GM12878 (cell line): Measurements from ENCODE around the gene ZPR1. TPM values are rescaled to one million over a fixed set of nuclear protein-coding genes. Genes with fewer than 3 reads are reported as not detected.

Experiments used
- BCLAF1 ChIP-seq: fragments of 450-650 bp; IDR thresholded peaks from 2 replicates; pipeline ENCODE4 v1.6.1; 2017; ENCODE audit warnings: antibody characterized with exemption, mild to moderate bottlenecking, moderate library complexity
- BRCA1 ChIP-seq: IDR thresholded peaks from 2 replicates; pipeline ENCODE4 v1.6.1; 2011; ENCODE audit warnings: low read depth, low read length, improper control_type of control experiment
- CBFB ChIP-seq: IDR thresholded peaks from 2 replicates; pipeline ENCODE4 v1.6.1; 2016; ENCODE audit warnings: antibody characterized with exemption, low read depth
- CBX3 ChIP-seq: fragments of 200-600 bp; sonication (generic); IDR thresholded peaks from 2 replicates; pipeline ENCODE4 v1.6.1; 2016; ENCODE audit warnings: low read depth, borderline replicate concordance
- CHD2 ChIP-seq: IDR thresholded peaks from 2 replicates; pipeline ENCODE4 v1.6.1; 2011; ENCODE audit warnings: low read depth, low read length, improper control_type of control experiment, borderline replicate concordance
- E4F1 ChIP-seq: fragments of 450-650 bp; IDR thresholded peaks from 2 replicates; pipeline ENCODE4 v1.6.1; 2018; ENCODE audit warnings: borderline replicate concordance, mild to moderate bottlenecking; ENCODE audit not compliant: partially characterized antibody
- NFYB ChIP-seq: IDR thresholded peaks from 2 replicates; pipeline ENCODE4 v1.6.1; 2011; ENCODE audit warnings: low read depth, mild to moderate bottlenecking, low read length, improper control_type of control experiment, moderate library complexity; ENCODE audit not compliant: insufficient read depth
- PML ChIP-seq: IDR thresholded peaks from 2 replicates; pipeline ENCODE4 v1.6.1; 2012; ENCODE audit warnings: low read length, inconsistent platforms
- POLR2A ChIP-seq: IDR thresholded peaks from 2 replicates; pipeline ENCODE4 v1.6.1; 2011; ENCODE audit warnings: low read depth, mild to moderate bottlenecking, low read length
- RAD51 ChIP-seq: fragments of 450-650 bp; IDR thresholded peaks from 2 replicates; pipeline ENCODE4 v1.6.1; 2016; ENCODE audit warnings: moderate library complexity, mild to moderate bottlenecking, inconsistent platforms
- SKIL ChIP-seq: fragments of 450-650 bp; IDR thresholded peaks from 2 replicates; pipeline ENCODE4 v1.6.1; 2017; ENCODE audit warnings: mild to moderate bottlenecking, low read depth, inconsistent platforms; ENCODE audit not compliant: poor library complexity, severe bottlenecking
- SMAD5 ChIP-seq: IDR thresholded peaks from 2 replicates; pipeline ENCODE4 v1.6.1; 2016; ENCODE audit warnings: antibody characterized with exemption, low read depth
- SMC3 ChIP-seq: IDR thresholded peaks from 2 replicates; pipeline ENCODE4 v1.6.1; 2011; ENCODE audit warnings: low read length, improper control_type of control experiment, borderline replicate concordance
- SUZ12 ChIP-seq: fragments of 200-600 bp; sonication (generic); IDR thresholded peaks from one replicate; pipeline ENCODE4 v1.6.1; 2018; ENCODE audit warnings: antibody characterized with exemption, mild to moderate bottlenecking; ENCODE audit not compliant: unreplicated experiment
- TAF1 ChIP-seq: IDR thresholded peaks from 2 replicates; pipeline ENCODE4 v1.6.1; 2011; ENCODE audit warnings: mild to moderate bottlenecking, low read depth, low read length, borderline replicate concordance
- USF1 ChIP-seq: IDR thresholded peaks from 2 replicates; pipeline ENCODE4 v1.6.1; 2011; ENCODE audit warnings: borderline replicate concordance, low read depth, mild to moderate bottlenecking, moderate library complexity, mixed read lengths, low read length; ENCODE audit not compliant: insufficient read depth; ENCODE audit errors: extremely low read length
- ZNF687 ChIP-seq: fragments of 450-650 bp; IDR thresholded peaks from 2 replicates; pipeline ENCODE4 v1.6.1; 2017; ENCODE audit warnings: mild to moderate bottlenecking, moderate library complexity
- polyA plus RNA-seq, 11 experiments: library from polyadenylated mRNA; depleted of rRNA in 4 of 11; unstranded in 6 of 11; stranded (reverse) in 5 of 11; fragments of >200 nt; fragmentation: Nextera tagmentation in 4 of 11; fragmentation: Illumina TruSeq in 1 of 11; extraction: Ambion mirVana in 4 of 11; extraction: Trizol in 1 of 11; gene quantifications; 1 replicate in 1 of 11; 2 replicates in 10 of 11; pipeline versions ENCODE4 v1.2.1 to v1.2.3, GENCODE V29; 2011 to 2016; ENCODE audit warnings: inconsistent platforms in 2 of 11, missing spikeins in 2 of 11, low read depth in 1 of 11
- total RNA-seq, 4 experiments: library from RNA; depleted of rRNA in 3 of 4; stranded (reverse); fragments of >200 nt in 3 of 4; fragmentation: Illumina TruSeq in 1 of 4; extraction: Trizol in 1 of 4; gene quantifications; 2 replicates each; pipeline versions ENCODE4 v1.2.1 to v1.2.3, GENCODE V29; 2013 to 2021

Gene ZPR1
- total and polyA plus RNA-seq, 10 of the 15 experiments (the other 5 are each of a cell fraction or from before 2014, with no cell fraction given): 9.3 to 89.7 (median 54.7) TPM

- no peak for TF ChIP-seq BCLAF1
- TF ChIP-seq BRCA1: no peak
- TF ChIP-seq CHD2: peak; percentile 81
- peak; percentile 67 for TF ChIP-seq CBFB
- TF ChIP-seq E4F1: peak; percentile 49
- TF ChIP-seq RAD51: no peak
- TF ChIP-seq TAF1: peak; percentile 79
- TF ChIP-seq ZNF687: peak; percentile 66; the same call in 1 of the 2 replicates
- TF ChIP-seq SMC3: no peak
- TF ChIP-seq USF1: no peak
- TF ChIP-seq NFYB: no peak
- no peak for TF ChIP-seq SKIL
- TF ChIP-seq POLR2A: peak; percentile 92
- TF ChIP-seq SUZ12: no peak
- 0 out of 2 replicates have a peak, but pooled peaks have one; percentile 75 for TF ChIP-seq PML
- TF ChIP-seq CBX3: no peak
- no peak for TF ChIP-seq SMAD5
Measured at GRCh38 chr11:116772443-116773202, 15.2 kb downstream of the ZPR1 start, which contains the start of gene BUD13 (continued).
